Fibroblast of the conjunctiva (primary cell): ENCODE results near the gene PSMA6.
"Not testable (repeated sequence)": the region's sequence is repeated elsewhere in the genome, so short reads cannot be mapped to it uniquely, and the experiment has no call there.

Experiments
- DNase-seq: peaks from one replicate; pipeline ENCODE4 v3.0.0-alpha.2; 2010; ENCODE audit warnings: low read depth

PSMA6 gene

GRCh38 chr14:35344107-35344807, 52.1 kb downstream of the PSMA6 start:
- no peak for DNase-seq

GRCh38 chr14:35346738-35347322, 54.6 kb downstream of the PSMA6 start:
- no peak for DNase-seq

- no peak for DNase-seq
Measured at GRCh38 chr14:35347323-35348043, 55.3 kb downstream of the PSMA6 start.

GRCh38 chr14:35348044-35348380, 55.8 kb downstream of the PSMA6 start:
- not testable (repeated sequence) for DNase-seq

GRCh38 chr14:35349496-35350365, 57.5 kb downstream of the PSMA6 start:
- no peak for DNase-seq

- no peak for DNase-seq
Measured at GRCh38 chr14:35351497-35351896, 59.3 kb downstream of the PSMA6 start.

GRCh38 chr14:35351897-35352273, 59.7 kb downstream of the PSMA6 start:
- no peak for DNase-seq

GRCh38 chr14:35352274-35353233, 60.4 kb downstream of the PSMA6 start:
- DNase-seq: no peak

GRCh38 chr14:35353409-35354172, 61.4 kb downstream of the PSMA6 start:
- DNase-seq: no peak

- DNase-seq: not testable (repeated sequence)
Measured at GRCh38 chr14:35355235-35355634, 63.1 kb downstream of the PSMA6 start.

GRCh38 chr14:35355981-35356841, 64.0 kb downstream of the PSMA6 start:
- DNase-seq: no peak

- DNase-seq: not testable (repeated sequence)
Measured at GRCh38 chr14:35359655-35360054, 67.5 kb downstream of the PSMA6 start.

- no peak for DNase-seq
Measured at GRCh38 chr14:35361141-35361480, 68.9 kb downstream of the PSMA6 start.

GRCh38 chr14:35362450-35362849, 70.3 kb downstream of the PSMA6 start:
- DNase-seq: no peak

GRCh38 chr14:35362911-35363374, 70.8 kb downstream of the PSMA6 start:
- DNase-seq: no peak

GRCh38 chr14:35365130-35366055, 73.2 kb downstream of the PSMA6 start:
- DNase-seq: no peak

- DNase-seq: no peak
Measured at GRCh38 chr14:35366056-35366451, 73.9 kb downstream of the PSMA6 start.

- DNase-seq: no peak
Measured at GRCh38 chr14:35366521-35366976, 74.4 kb downstream of the PSMA6 start.
